GM18861 (cell line): Measurements from ENCODE around the gene NCKAP5.

Experiments
- ATAC-seq: cut with Tn5 transposase; IDR thresholded peaks from one replicate; pipeline ENCODE4 v1.9.1; 2021; ENCODE audit not compliant: unreplicated experiment

NCKAP5 gene

GRCh38 chr2:133360190-133360589, 208.1 kb downstream of the NCKAP5 start:
- ATAC-seq = peak; percentile 55

DNA sequence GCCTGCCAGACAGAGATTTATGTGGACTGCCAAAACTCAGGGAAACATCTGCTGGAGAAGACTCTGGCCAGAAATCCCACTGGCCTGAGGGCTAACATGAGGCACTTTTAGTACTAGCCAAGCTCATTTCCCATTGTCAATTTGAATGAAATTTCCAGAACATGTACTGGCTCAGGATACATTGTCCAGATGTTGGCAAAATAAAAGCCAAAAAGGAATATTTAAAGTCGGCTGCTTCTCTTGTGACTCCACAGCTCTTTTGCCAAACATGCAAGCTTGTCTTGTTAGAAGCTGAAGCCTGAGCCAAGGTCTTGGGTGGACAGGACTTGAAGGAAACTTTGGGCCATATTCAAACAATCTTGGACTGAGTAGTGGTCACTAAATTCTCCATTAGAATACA, 215.5 kb downstream of the NCKAP5 start:
- no peak for ATAC-seq

- no peak for ATAC-seq
Observed at GRCh38 chr2:133346654-133347053, 221.6 kb downstream of the NCKAP5 start.

DNA sequence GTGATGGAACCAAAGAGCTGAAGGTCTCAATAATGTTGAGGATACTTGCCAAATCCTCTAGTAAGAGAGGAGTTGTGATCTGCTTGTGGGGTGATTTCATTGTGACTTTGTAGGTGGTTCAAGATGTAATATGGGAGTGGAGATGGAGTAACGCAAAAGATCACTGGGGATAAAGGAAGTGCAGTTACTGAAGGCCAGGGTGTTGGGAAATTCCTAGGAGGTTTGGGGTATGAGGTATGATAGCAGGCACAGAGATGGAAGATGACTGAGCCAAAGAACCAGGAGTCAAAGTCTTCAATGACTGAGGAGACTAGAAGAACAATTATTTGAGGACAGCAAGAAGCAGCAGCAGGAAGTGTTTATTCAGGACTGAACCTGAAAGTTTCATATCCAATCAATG, 222.6 kb downstream of the NCKAP5 start:
- no peak for ATAC-seq

GRCh38 chr2:133344849-133345248, 223.4 kb downstream of the NCKAP5 start:
- no peak for ATAC-seq

GRCh38 chr2:133343018-133343352, 225.3 kb downstream of the NCKAP5 start:
- ATAC-seq = no peak

GRCh38 chr2:133342286-133343017, 225.8 kb downstream of the NCKAP5 start:
- no peak for ATAC-seq

GRCh38 chr2:133341575-133341974, 226.7 kb downstream of the NCKAP5 start:
- ATAC-seq = no peak

GRCh38 chr2:133338224-133338623, 230.0 kb downstream of the NCKAP5 start:
- ATAC-seq = no peak

- no peak for ATAC-seq
Observed at GRCh38 chr2:133334923-133335322, 233.3 kb downstream of the NCKAP5 start.

- ATAC-seq = no peak
Observed at GRCh38 chr2:133333181-133333580, 235.1 kb downstream of the NCKAP5 start.

GRCh38 chr2:133331436-133331835, 236.8 kb downstream of the NCKAP5 start:
- ATAC-seq = no peak

GRCh38 chr2:133326652-133327397, 241.4 kb downstream of the NCKAP5 start:
- no peak for ATAC-seq

GRCh38 chr2:133324150-133324561, 244.1 kb downstream of the NCKAP5 start:
- ATAC-seq = no peak

- no peak for ATAC-seq
Observed at GRCh38 chr2:133322909-133323308, 245.4 kb downstream of the NCKAP5 start.

- ATAC-seq = no peak
Observed at GRCh38 chr2:133317178-133317577, 251.1 kb downstream of the NCKAP5 start.

GRCh38 chr2:133316557-133316956, 251.7 kb downstream of the NCKAP5 start:
- ATAC-seq = no peak

- ATAC-seq = no peak
Observed at GRCh38 chr2:133315280-133315679, 253.0 kb downstream of the NCKAP5 start.

GRCh38 chr2:133314795-133315194, 253.5 kb downstream of the NCKAP5 start:
- ATAC-seq = no peak

- no peak for ATAC-seq
Observed at GRCh38 chr2:133312038-133312729, 256.1 kb downstream of the NCKAP5 start.

- ATAC-seq = no peak
Observed at GRCh38 chr2:133306236-133306635, 262.0 kb downstream of the NCKAP5 start.

DNA sequence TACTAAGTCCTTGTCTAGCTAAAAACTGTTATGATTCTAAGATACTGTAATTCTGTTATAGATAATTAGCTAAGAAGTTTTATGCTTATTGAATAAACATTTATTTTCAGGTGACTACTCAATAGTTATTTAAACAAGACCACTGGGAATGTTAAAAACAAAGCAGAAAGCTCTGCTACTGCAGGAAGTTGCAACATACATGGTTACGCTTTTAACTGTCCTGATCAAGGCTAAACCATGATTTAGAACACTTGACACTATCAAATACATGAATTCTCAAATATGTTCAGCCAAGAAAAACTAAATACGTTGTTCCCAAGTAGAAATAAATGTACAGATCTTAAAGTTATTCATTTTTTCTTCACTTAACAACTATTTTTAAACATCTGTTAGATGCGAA, 263.9 kb downstream of the NCKAP5 start:
- no peak for ATAC-seq
